Measurements from ENCODE around the gene SLFN12L. TPM values are rescaled to one million over a fixed set of nuclear protein-coding genes. Genes with fewer than 3 reads are reported as not detected.

The SLFN12L gene

Small RNA genes within 50 kb of the gene (small RNA-seq; reads per million reads assigned to genes)
- gene AC015911.1: not detected
- gene SNORD7: 26.7 reads per million, percentile 94 among the genes with 10 or more reads in this experiment

Data from skeletal muscle satellite cell (primary cell).